ENCODE data around the gene ERC2. TPM values are rescaled to one million over a fixed set of nuclear protein-coding genes. Genes with fewer than 3 reads are reported as not detected.

ERC2 gene
- total and polyA plus RNA-seq, 2 of the 8 experiments (the other 6 are each of a cell fraction or from before 2014, with no cell fraction given): 16.4 to 22.8 TPM

DNA sequence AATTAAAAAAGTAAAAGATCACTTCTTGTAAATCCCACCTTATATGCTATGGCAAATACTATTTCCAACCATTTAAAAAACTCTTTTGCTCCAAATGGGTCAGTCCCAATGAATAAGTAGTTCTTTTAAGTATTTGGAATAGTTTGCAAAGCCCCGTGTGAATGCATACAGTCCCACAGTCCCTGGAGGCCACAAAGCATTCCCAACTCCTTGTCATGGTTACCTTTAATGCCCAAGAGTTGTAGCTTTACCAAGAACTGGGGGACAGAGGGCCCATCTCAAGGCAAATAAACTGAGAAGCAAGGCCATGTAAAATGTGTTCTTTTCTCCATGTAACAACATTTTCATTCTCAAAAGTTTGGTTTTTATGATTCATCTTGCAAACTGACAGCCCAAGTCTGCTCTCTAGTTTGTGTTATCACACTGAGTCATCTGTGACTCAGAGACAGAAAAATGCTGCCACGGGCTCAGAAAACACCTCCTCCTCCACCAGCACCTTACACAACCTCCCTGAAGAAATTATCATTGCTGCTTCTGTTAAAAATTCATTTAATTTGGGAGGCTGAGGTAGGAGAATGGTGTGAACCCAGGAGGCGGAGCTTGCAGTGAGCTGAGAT is 336.2 kb downstream of the ERC2 start (continued):
- TF ChIP-seq, protein P1, sequence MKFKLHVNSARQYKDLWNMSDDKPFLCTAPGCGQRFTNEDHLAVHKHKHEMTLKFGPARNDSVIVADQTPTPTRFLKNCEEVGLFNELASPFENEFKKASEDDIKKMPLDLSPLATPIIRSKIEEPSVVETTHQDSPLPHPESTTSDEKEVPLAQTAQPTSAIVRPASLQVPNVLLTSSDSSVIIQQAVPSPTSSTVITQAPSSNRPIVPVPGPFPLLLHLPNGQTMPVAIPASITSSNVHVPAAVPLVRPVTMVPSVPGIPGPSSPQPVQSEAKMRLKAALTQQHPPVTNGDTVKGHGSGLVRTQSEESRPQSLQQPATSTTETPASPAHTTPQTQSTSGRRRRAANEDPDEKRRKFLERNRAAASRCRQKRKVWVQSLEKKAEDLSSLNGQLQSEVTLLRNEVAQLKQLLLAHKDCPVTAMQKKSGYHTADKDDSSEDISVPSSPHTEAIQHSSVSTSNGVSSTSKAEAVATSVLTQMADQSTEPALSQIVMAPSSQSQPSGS (IDR thresholded peaks at IDR 0.05; ENCODE audit: low read length): no peak
- TF ChIP-seq CREB1 (IDR thresholded peaks at IDR 0.05): no peak

Measured in H1 (cell line).